GM10248 (cell line): ENCODE measurements around the gene ADAMTS16.

Experiments
- CTCF ChIA-PET: fragments of 300-600 bp; sonication (Branson Sonifier 250); formaldehyde crosslinking; extraction: SDS; loops from one replicate; lab custom pipeline; 2021; ENCODE audit warnings: antibody characterized with exemption; lab: Yijun Ruan, JAX
- POLR2A ChIA-PET: fragments of 350-650 bp; sonication (Branson Sonifier 250); formaldehyde crosslinking; extraction: SDS; loops from one replicate; lab custom pipeline; 2020; ENCODE audit warnings: antibody characterized with exemption; lab: Yijun Ruan, JAX
- DNase-seq: peaks from one replicate; pipeline ENCODE4 v3.0.0; 2012; ENCODE audit errors: extremely low spot score
- CTCF ChIP-seq: IDR thresholded peaks from 2 replicates; pipeline ENCODE4 v1.5.1; 2012; ENCODE audit warnings: mild to moderate bottlenecking, low read depth; ENCODE audit errors: extremely low read depth, missing control alignments, control extremely low read depth

The ADAMTS16 gene

GRCh38 chr5:5139777-5140478 lies at the start of gene ADAMTS16:
Gene ADAMTS16 (plus strand): TSS chr5:5140330. CDS start chr5:5140468, 138 bp downstream.
- ChIA-PET POLR2A (no interaction called here), CTCF (interaction anchor here (1.1 to 2.4 kb wide), 3 partner anchors 59 to 280 kb away, joined by 4 to 26 read pairs (median 4); partner anchors contain the start of gene ICE1)
- no peak for TF ChIP-seq CTCF
- no peak for DNase-seq

- TF ChIP-seq CTCF, result no peak
- POLR2A ChIA-PET, result no interaction called here
- DNase-seq, result no peak
- CTCF ChIA-PET, result no interaction called here
Observed at GRCh38 chr5:5092149-5092548, 48.0 kb upstream of the ADAMTS16 start.

GRCh38 chr5:5100635-5101034 lies 39.5 kb upstream of the ADAMTS16 start:
- TF ChIP-seq CTCF, result no peak
- no peak for DNase-seq
- ChIA-PET POLR2A (no interaction called here), CTCF (no interaction called here)

GRCh38 chr5:5101676-5102075 lies 38.5 kb upstream of the ADAMTS16 start:
- DNase-seq, result no peak
- POLR2A ChIA-PET, result no interaction called here
- CTCF ChIA-PET, result interaction anchor here (1.2 kb wide), 1 partner anchor 9 kb away, joined by 3 read pairs; no protein-coding TSS in a partner anchor
- TF ChIP-seq CTCF, result no peak

- DNase-seq, result no peak
- TF ChIP-seq CTCF, result no peak
- ChIA-PET CTCF (interaction anchor here (0.9 to 1.4 kb wide), 3 partner anchors 12 to 23 kb away, joined by 3 read pairs; no protein-coding TSS in a partner anchor), POLR2A (no interaction called here)
Observed at GRCh38 chr5:5103245-5103644, 36.9 kb upstream of the ADAMTS16 start.

- no peak for TF ChIP-seq CTCF
- ChIA-PET POLR2A (no interaction called here), CTCF (no interaction called here)
- no peak for DNase-seq
Observed at GRCh38 chr5:5104550-5104949, 35.6 kb upstream of the ADAMTS16 start.
